Measurements from ENCODE around the gene ENHO.

Gene ENHO

DNA sequence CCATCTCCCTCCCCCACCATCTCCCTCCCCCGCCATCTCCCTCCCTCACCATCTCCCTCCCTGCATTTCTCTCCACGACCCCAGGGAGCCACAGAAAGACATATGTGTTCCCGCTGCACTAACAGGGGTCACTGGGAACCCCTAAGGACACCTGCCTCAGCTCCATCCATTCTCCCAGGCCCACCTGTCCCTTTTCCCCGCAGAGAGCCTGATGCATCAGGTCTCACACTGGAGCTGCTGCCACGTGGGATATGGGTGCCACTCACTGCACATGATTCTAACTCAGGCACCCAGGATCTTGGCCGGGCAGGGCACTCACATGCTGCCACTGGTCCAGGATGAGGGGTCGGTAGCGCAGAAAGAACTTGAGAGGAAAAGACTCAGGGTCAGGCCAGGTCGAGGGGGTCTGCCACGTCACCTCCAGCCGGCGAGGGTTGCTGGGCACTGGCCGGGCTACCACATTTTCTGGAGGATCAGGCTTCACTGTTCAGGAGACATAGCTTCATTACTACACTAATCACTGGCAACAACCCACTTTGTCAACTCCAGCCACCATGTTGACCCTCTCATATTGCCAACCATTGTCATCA lies 33.2 kb upstream of the ENHO start:
- 87% methylated on average over 11 of the region's 13 CpGs for WGBS (ENCODE audit: insufficient coverage)
- H3K4me3 ChIP-seq (ENCODE audit: control insufficient read depth in 1 of 7, extremely low read depth in 1 of 7, insufficient read depth in 4 of 7, low read depth in 2 of 7, low read length in 6 of 7): no peak overlapping the region
- POLR2A ChIA-PET: no interaction called here
- H3K36me3 ChIP-seq (ENCODE audit: control insufficient read depth in 4 of 4, insufficient read depth in 4 of 4, low read length in 3 of 4): no peaks in the 10 kb centered on the region
- H3K9me3 ChIP-seq (ENCODE audit: control extremely low read depth in 1 of 5, control insufficient read depth in 4 of 5, insufficient read depth in 2 of 5, low read depth in 1 of 5, low read length in 4 of 5): no peaks in the 10 kb centered on the region
- H3K27ac ChIP-seq (ENCODE audit: insufficient read depth in 1 of 2, low read depth in 1 of 2, low read length in 2 of 2, poor library complexity in 1 of 2, severe bottlenecking in 2 of 2): no peak overlapping the region
- DNase-seq: no peak
- H3K27me3 ChIP-seq (replicated peaks in 2 of 5; ENCODE audit: control insufficient read depth in 4 of 5, insufficient read depth in 5 of 5, low read length in 4 of 5): peaks cover 0 to 44% (median 22%) of the 10 kb centered on the region in 5 experiments
- CTCF ChIA-PET: interaction anchor here (1.5 kb wide), 1 partner anchor 35 kb away, joined by 5 read pairs; no protein-coding TSS in a partner anchor
- H3K4me1 ChIP-seq (ENCODE audit: control extremely low read depth in 1 of 4, control insufficient read depth in 4 of 4, insufficient read depth in 4 of 4, low read length in 3 of 4): no peaks in the 10 kb centered on the region

DNA sequence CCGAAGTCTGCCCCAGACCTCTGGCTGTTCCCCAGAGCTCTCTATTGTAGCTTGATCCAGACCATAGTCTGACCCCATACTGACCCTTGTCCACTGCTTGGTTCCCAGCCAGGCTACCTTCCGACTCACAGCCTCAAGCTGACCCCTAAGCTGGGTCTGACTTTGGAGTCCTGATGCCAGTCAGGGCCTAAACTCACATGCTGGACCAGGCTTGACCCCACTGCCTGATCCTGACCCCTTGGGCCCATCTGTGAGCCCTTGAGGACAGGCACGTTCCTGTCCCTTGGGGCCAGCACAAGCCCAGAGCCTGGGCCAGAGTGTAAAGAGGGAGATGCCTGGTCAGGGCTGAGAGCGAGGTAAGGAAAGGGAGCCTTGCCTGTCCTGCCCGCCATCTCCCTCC lies 32.7 kb upstream of the ENHO start:
- WGBS (ENCODE audit: insufficient coverage): 95% methylated on average over 3 of the region's 5 CpGs
- Histone ChIP-seq H3K27me3 (replicated peaks in 2 of 5; ENCODE audit: control insufficient read depth in 4 of 5, insufficient read depth in 5 of 5, low read length in 4 of 5) (peaks cover 0 to 39% (median 20%) of the 10 kb centered on the region in 5 experiments), H3K4me1 (ENCODE audit: control extremely low read depth in 1 of 4, control insufficient read depth in 4 of 4, insufficient read depth in 4 of 4, low read length in 3 of 4) (no peaks in the 10 kb centered on the region), H3K36me3 (ENCODE audit: control insufficient read depth in 4 of 4, insufficient read depth in 4 of 4, low read length in 3 of 4) (no peaks in the 10 kb centered on the region), H3K27ac (ENCODE audit: insufficient read depth in 1 of 2, low read depth in 1 of 2, low read length in 2 of 2, poor library complexity in 1 of 2, severe bottlenecking in 2 of 2) (no peak overlapping the region), H3K9me3 (ENCODE audit: control extremely low read depth in 1 of 5, control insufficient read depth in 4 of 5, insufficient read depth in 2 of 5, low read depth in 1 of 5, low read length in 4 of 5) (no peaks in the 10 kb centered on the region), H3K4me3 (ENCODE audit: control insufficient read depth in 1 of 7, extremely low read depth in 1 of 7, insufficient read depth in 4 of 7, low read depth in 2 of 7, low read length in 6 of 7) (no peak overlapping the region)
- DNase-seq: no peak
- POLR2A ChIA-PET: no interaction called here
- CTCF ChIA-PET: interaction anchor here (1.2 to 1.5 kb wide), 2 partner anchors 36 to 151 kb away, joined by 4 to 5 read pairs; no protein-coding TSS in a partner anchor

DNA sequence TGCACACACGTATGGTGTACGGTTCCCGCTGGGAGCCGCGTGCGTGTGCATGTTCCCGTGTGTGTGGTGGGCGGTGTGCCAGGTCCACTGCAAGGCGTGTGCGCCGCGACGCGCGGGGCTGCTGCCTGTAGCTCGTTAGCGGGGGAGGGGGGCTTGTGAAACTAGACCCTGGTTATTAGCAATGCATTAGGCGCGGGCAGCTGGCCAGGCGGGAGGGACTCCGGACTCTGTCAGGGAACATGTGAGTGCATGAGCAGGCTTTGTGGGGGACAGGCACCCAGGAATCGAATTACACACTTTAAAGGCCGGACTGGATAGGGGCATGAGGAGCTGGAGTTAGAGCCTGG lies 32.2 kb upstream of the ENHO start:
- POLR2A ChIA-PET: no interaction called here
- H3K27me3 ChIP-seq (replicated peaks in 2 of 5; ENCODE audit: control insufficient read depth in 4 of 5, insufficient read depth in 5 of 5, low read length in 4 of 5): peaks cover 0 to 34% (median 20%) of the 10 kb centered on the region in 5 experiments
- CTCF ChIA-PET: interaction anchor here (1.2 to 1.5 kb wide), 2 partner anchors 36 to 151 kb away, joined by 4 to 5 read pairs; no protein-coding TSS in a partner anchor

DNA sequence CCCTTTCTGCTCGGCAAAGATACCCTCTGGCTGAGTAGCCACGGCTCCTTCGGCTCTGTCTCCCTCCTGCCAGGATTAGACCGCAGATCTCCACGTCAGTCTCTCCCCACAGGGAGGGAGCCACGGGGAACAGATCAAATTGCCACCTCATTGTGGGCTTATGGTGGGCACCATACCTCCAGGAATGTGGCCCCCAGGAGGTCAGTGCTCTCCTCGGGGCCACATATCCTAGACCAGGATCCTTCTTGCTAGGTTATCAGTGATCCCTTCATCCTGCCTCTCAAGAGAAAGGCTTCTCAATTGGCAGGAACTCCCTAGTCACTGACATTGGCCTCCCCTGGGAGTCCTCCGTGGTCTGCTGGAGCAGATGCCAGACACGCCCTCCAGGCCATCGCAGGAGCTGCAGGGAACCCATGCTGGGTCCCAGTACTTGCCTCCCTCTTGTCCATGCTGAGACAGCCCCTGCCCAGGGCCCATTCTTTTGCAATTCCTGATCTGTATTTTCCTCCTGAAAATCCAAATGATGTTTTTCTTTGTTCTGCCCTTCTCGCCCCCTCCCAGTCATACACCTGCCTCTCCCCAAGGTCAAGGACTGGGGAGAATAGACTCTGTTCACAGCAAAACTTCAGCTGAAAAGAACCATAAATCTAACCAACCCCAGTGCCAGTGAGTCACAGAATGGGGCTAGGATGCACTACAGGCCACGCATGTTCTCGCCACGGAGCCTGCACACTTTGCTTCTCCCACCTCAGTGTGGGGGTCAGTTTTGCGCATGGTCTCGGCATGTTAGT lies 31.6 kb upstream of the ENHO start:
- no peak for DNase-seq
- no peaks in the 10 kb centered on the region for H3K36me3 ChIP-seq (ENCODE audit: control insufficient read depth in 4 of 4, insufficient read depth in 4 of 4, low read length in 3 of 4)
- no peaks in the 10 kb centered on the region for H3K9me3 ChIP-seq (ENCODE audit: control extremely low read depth in 1 of 5, control insufficient read depth in 4 of 5, insufficient read depth in 2 of 5, low read depth in 1 of 5, low read length in 4 of 5)
- H3K27ac ChIP-seq (ENCODE audit: insufficient read depth in 1 of 2, low read depth in 1 of 2, low read length in 2 of 2, poor library complexity in 1 of 2, severe bottlenecking in 2 of 2): no peak overlapping the region
- H3K4me1 ChIP-seq (ENCODE audit: control extremely low read depth in 1 of 4, control insufficient read depth in 4 of 4, insufficient read depth in 4 of 4, low read length in 3 of 4): no peaks in the 10 kb centered on the region
- no peak overlapping the region for H3K4me3 ChIP-seq (ENCODE audit: control insufficient read depth in 1 of 7, extremely low read depth in 1 of 7, insufficient read depth in 4 of 7, low read depth in 2 of 7, low read length in 6 of 7)
- ChIA-PET POLR2A (no interaction called here), CTCF (interaction anchor here (1.2 to 1.5 kb wide), 2 partner anchors 37 to 150 kb away, joined by 4 to 5 read pairs; no protein-coding TSS in a partner anchor)
- peaks cover 0 to 28% (median 19%) of the 10 kb centered on the region in 5 experiments for H3K27me3 ChIP-seq (replicated peaks in 2 of 5; ENCODE audit: control insufficient read depth in 4 of 5, insufficient read depth in 5 of 5, low read length in 4 of 5)
- 86% methylated on average over 16 of the region's 16 CpGs for WGBS (ENCODE audit: insufficient coverage)

More for the DNA sequence above, 32.2 kb upstream of the ENHO start:
- DNase-seq: no peak
- no peak overlapping the region for H3K27ac ChIP-seq (ENCODE audit: insufficient read depth in 1 of 2, low read depth in 1 of 2, low read length in 2 of 2, poor library complexity in 1 of 2, severe bottlenecking in 2 of 2)
- no peaks in the 10 kb centered on the region for H3K4me1 ChIP-seq (ENCODE audit: control extremely low read depth in 1 of 4, control insufficient read depth in 4 of 4, insufficient read depth in 4 of 4, low read length in 3 of 4)
- H3K36me3 ChIP-seq (ENCODE audit: control insufficient read depth in 4 of 4, insufficient read depth in 4 of 4, low read length in 3 of 4): no peaks in the 10 kb centered on the region
- no peaks in the 10 kb centered on the region for H3K9me3 ChIP-seq (ENCODE audit: control extremely low read depth in 1 of 5, control insufficient read depth in 4 of 5, insufficient read depth in 2 of 5, low read depth in 1 of 5, low read length in 4 of 5)
- H3K4me3 ChIP-seq (ENCODE audit: control insufficient read depth in 1 of 7, extremely low read depth in 1 of 7, insufficient read depth in 4 of 7, low read depth in 2 of 7, low read length in 6 of 7): no peak overlapping the region
- 87% methylated on average over 21 of the region's 23 CpGs for WGBS (ENCODE audit: insufficient coverage)

DNA sequence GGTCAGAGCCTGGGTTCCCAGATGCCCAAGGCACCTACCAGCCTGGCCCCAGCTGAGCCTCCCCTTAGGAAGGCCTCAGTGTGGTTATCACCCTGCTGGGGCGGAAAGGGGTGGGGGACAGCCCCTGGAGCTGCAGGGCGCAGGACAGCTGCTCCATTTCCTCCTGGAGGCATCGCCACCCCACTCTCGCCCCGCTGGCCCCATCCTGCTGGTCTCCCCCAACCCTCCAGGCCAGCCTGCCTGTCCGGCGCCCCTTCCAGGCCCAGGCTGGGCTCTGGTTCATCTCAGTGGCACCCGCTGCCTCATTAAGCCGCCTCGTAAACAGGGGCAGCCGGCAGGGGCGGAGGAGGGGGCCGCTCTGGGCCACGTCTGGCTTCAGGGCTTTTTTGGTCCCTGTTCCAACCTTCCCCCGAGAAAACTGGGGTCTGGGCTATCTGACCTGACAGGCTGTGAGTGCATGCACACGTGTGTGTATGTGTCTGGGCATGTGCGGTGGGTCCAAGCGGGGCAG lies 30.8 kb upstream of the ENHO start:
- CTCF ChIA-PET: interaction anchor here (0.8 kb wide), 1 partner anchor 9 kb away, joined by 3 read pairs; no protein-coding TSS in a partner anchor
- Histone ChIP-seq H3K9me3 (ENCODE audit: control extremely low read depth in 1 of 5, control insufficient read depth in 4 of 5, insufficient read depth in 2 of 5, low read depth in 1 of 5, low read length in 4 of 5) (no peaks in the 10 kb centered on the region), H3K4me3 (ENCODE audit: control insufficient read depth in 1 of 7, extremely low read depth in 1 of 7, insufficient read depth in 4 of 7, low read depth in 2 of 7, low read length in 6 of 7) (no peak overlapping the region), H3K4me1 (ENCODE audit: control extremely low read depth in 1 of 4, control insufficient read depth in 4 of 4, insufficient read depth in 4 of 4, low read length in 3 of 4) (no peaks in the 10 kb centered on the region), H3K27me3 (replicated peaks in 2 of 5; ENCODE audit: control insufficient read depth in 4 of 5, insufficient read depth in 5 of 5, low read length in 4 of 5) (peaks cover 0 to 19% (median 15%) of the 10 kb centered on the region in 5 experiments), H3K36me3 (ENCODE audit: control insufficient read depth in 4 of 4, insufficient read depth in 4 of 4, low read length in 3 of 4) (no peaks in the 10 kb centered on the region), H3K27ac (ENCODE audit: insufficient read depth in 1 of 2, low read depth in 1 of 2, low read length in 2 of 2, poor library complexity in 1 of 2, severe bottlenecking in 2 of 2) (no peak overlapping the region)
- WGBS (ENCODE audit: insufficient coverage): 86% methylated on average over 12 of the region's 18 CpGs
- DNase-seq: no peak
- POLR2A ChIA-PET: no interaction called here

DNA sequence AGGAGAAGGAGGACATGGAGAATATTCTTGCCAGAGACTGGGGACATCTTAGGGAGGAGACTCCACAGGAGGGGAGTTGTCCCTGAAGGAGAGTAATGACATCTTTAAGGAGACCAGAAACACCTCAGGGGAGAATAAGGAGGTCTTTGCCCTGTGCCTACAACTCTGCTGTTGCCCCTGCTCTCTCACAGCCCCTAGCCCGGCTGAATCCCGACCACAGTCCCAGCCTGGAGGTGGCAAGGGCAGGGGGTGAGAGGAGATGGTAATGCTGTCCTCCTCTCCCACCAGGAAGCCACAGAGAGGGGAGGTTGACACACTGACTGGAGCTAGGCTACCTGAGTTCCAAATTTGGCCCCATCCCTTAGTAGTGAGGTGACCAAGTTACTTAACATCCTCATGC lies 30.2 kb upstream of the ENHO start:
- peaks cover 0 to 14% (median 10%) of the 10 kb centered on the region in 5 experiments for H3K27me3 ChIP-seq (replicated peaks in 2 of 5; ENCODE audit: control insufficient read depth in 4 of 5, insufficient read depth in 5 of 5, low read length in 4 of 5)
- no peaks in the 10 kb centered on the region for H3K9me3 ChIP-seq (ENCODE audit: control extremely low read depth in 1 of 5, control insufficient read depth in 4 of 5, insufficient read depth in 2 of 5, low read depth in 1 of 5, low read length in 4 of 5)
- ChIA-PET CTCF (interaction anchor here (0.8 to 6.7 kb wide), 2 partner anchors 8 to 40 kb away, joined by 3 to 57 read pairs; no protein-coding TSS in a partner anchor), POLR2A (no interaction called here)
- H3K4me1 ChIP-seq (ENCODE audit: control extremely low read depth in 1 of 4, control insufficient read depth in 4 of 4, insufficient read depth in 4 of 4, low read length in 3 of 4): no peaks in the 10 kb centered on the region
- H3K36me3 ChIP-seq (ENCODE audit: control insufficient read depth in 4 of 4, insufficient read depth in 4 of 4, low read length in 3 of 4): no peaks in the 10 kb centered on the region
- WGBS (ENCODE audit: insufficient coverage): no CpG with 5 or more reads among the region's 2 CpGs
- DNase-seq: no peak
- no peak overlapping the region for H3K4me3 ChIP-seq (ENCODE audit: control insufficient read depth in 1 of 7, extremely low read depth in 1 of 7, insufficient read depth in 4 of 7, low read depth in 2 of 7, low read length in 6 of 7)
- no peak overlapping the region for H3K27ac ChIP-seq (ENCODE audit: insufficient read depth in 1 of 2, low read depth in 1 of 2, low read length in 2 of 2, poor library complexity in 1 of 2, severe bottlenecking in 2 of 2)

DNA sequence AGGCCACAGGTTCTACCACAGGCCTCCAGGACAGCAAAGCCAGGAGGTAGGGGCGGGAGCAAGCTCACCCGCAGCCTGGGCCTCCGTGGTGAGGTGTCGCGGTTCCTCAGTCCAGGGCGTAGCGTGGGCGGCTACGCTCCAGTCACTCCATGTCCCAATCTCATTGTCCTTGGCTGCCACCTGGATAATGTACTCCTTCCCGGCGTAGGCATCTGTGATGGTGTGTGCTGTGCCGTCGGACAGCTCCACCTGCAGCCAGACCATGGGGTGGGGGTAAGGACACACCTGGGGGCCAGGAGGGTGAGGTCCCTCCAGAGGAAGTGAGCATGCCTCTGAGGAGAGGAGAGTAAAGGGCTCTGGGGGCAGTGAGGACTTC lies 29.8 kb upstream of the ENHO start:
- no peaks in the 10 kb centered on the region for H3K9me3 ChIP-seq (ENCODE audit: control extremely low read depth in 1 of 5, control insufficient read depth in 4 of 5, insufficient read depth in 2 of 5, low read depth in 1 of 5, low read length in 4 of 5)
- H3K27me3 ChIP-seq (replicated peaks in 2 of 5; ENCODE audit: control insufficient read depth in 4 of 5, insufficient read depth in 5 of 5, low read length in 4 of 5): peaks cover 0 to 11% (median 9%) of the 10 kb centered on the region in 5 experiments
- POLR2A ChIA-PET: no interaction called here
- CTCF ChIA-PET: interaction anchor here (6.7 kb wide), 1 partner anchor 40 kb away, joined by 57 read pairs; no protein-coding TSS in a partner anchor
- H3K27ac ChIP-seq (ENCODE audit: insufficient read depth in 1 of 2, low read depth in 1 of 2, low read length in 2 of 2, poor library complexity in 1 of 2, severe bottlenecking in 2 of 2): no peak overlapping the region
- H3K4me3 ChIP-seq (ENCODE audit: control insufficient read depth in 1 of 7, extremely low read depth in 1 of 7, insufficient read depth in 4 of 7, low read depth in 2 of 7, low read length in 6 of 7): no peak overlapping the region
- no peak for DNase-seq
- no peaks in the 10 kb centered on the region for H3K4me1 ChIP-seq (ENCODE audit: control extremely low read depth in 1 of 4, control insufficient read depth in 4 of 4, insufficient read depth in 4 of 4, low read length in 3 of 4)
- H3K36me3 ChIP-seq (ENCODE audit: control insufficient read depth in 4 of 4, insufficient read depth in 4 of 4, low read length in 3 of 4): no peaks in the 10 kb centered on the region
- WGBS (ENCODE audit: insufficient coverage): 97% methylated on average over 13 of the region's 13 CpGs

All from common myeloid progenitor, CD34-positive (primary cell).